DMS114 treated with DMSO at 0.1 percent for 48 hours (cell line): ENCODE measurements around the gene OR4K14.
"Not testable (repeated sequence)": the region's sequence is repeated elsewhere in the genome, so short reads cannot be mapped to it uniquely, and the experiment has no call there.

ENCODE experiments used
- DNase-seq: peaks from one replicate; lab custom pipeline; 2025; ENCODE audit not compliant: unreplicated experiment; lab: John Stamatoyannopoulos, UW

Gene OR4K14

GRCh38 chr14:20019257-20019865 is at the start of gene OR4K14:
OR4K14 (minus strand) TSS chr14:20019307; CDS start chr14:20015193, 4,114 bp downstream.
- no peak for DNase-seq

- DNase-seq, result no peak
Observed at GRCh38 chr14:20059745-20060144, 40.6 kb upstream of the OR4K14 start, which contains the start of gene OR4L1. OR4L1 (plus strand) TSS chr14:20060045; CDS start chr14:20060045, 0 bp downstream.

- no peak for DNase-seq
Observed at GRCh38 chr14:20048202-20048601, 29.1 kb upstream of the OR4K14 start.

- no peak for DNase-seq
Observed at GRCh38 chr14:20044243-20044642, 25.1 kb upstream of the OR4K14 start.

- DNase-seq, result no peak
Observed at GRCh38 chr14:20035938-20036337, 16.8 kb upstream of the OR4K14 start, which contains the start of gene OR4K13. OR4K13 (minus strand) TSS chr14:20036038; CDS start chr14:20034758, 1,280 bp downstream.

- no peak for DNase-seq
Observed at GRCh38 chr14:20035449-20035848, 16.3 kb upstream of the OR4K14 start.

- DNase-seq, result no peak
Observed at GRCh38 chr14:20031058-20031457, 12.0 kb upstream of the OR4K14 start.

GRCh38 chr14:20008156-20008555 is 11.0 kb downstream of the OR4K14 start:
- no peak for DNase-seq

- no peak for DNase-seq
Observed at GRCh38 chr14:20002319-20002718, 16.8 kb downstream of the OR4K14 start.

- no peak for DNase-seq
Observed at GRCh38 chr14:20001863-20002262, 17.2 kb downstream of the OR4K14 start, which contains the start of gene OR4Q2. OR4Q2 (plus strand) TSS chr14:20002163.

- no peak for DNase-seq
Observed at GRCh38 chr14:19993438-19993837, 25.7 kb downstream of the OR4K14 start.

GRCh38 chr14:19975291-19975690 is 43.8 kb downstream of the OR4K14 start, which contains the start of gene OR4K15:
OR4K15 (plus strand) TSS chr14:19975591; CDS start chr14:19975591, 0 bp downstream.
- DNase-seq, result no peak

GRCh38 chr14:19974844-19975243 is 44.3 kb downstream of the OR4K14 start:
- DNase-seq, result no peak

- DNase-seq, result not testable (repeated sequence)
Observed at GRCh38 chr14:19969735-19970134, 49.4 kb downstream of the OR4K14 start.
